HL-60 (cell line): ENCODE results near the gene PLCE1.

Experiments used
- DNase-seq, 2 experiments: peaks; one replicate each; pipeline ENCODE4 v3.0.0-alpha.2; 2010 to 2020; ENCODE audit warnings: low read depth in 1 of 2, low spot score in 1 of 2
- H3K27ac ChIP-seq: fragments of 250-450 bp; sonication (Bioruptor Pico); replicated peaks from 2 replicates; pipeline ENCODE4 v1.5.1; 2020; ENCODE audit warnings: mild to moderate bottlenecking, moderate library complexity
- H3K27me3 ChIP-seq: fragments of 250-450 bp; sonication (Bioruptor Pico); 2 replicates; pipeline ENCODE4 v1.5.1; 2021; ENCODE audit warnings: mild to moderate bottlenecking, moderate library complexity; ENCODE audit not compliant: insufficient read depth, poor library complexity, severe bottlenecking
- H3K4me3 ChIP-seq: replicated peaks from 2 replicates; pipeline ENCODE4 v1.5.1; 2011; ENCODE audit warnings: mild to moderate bottlenecking, control low read depth, low read length; ENCODE audit not compliant: insufficient read depth
- GABPA ChIP-seq: IDR thresholded peaks from 2 replicates; pipeline ENCODE4 v1.6.1; 2012; ENCODE audit warnings: low read depth
- POLR2AphosphoS5 ChIP-seq: IDR thresholded peaks from 2 replicates; pipeline ENCODE4 v1.6.1; 2012; ENCODE audit warnings: low read depth
- SPI1 ChIP-seq: IDR thresholded peaks from 2 replicates; pipeline ENCODE4 v1.6.1; 2012; ENCODE audit warnings: low read depth, mild to moderate bottlenecking, borderline replicate concordance
- TF ChIP-seq, protein P1 (sequence below): IDR thresholded peaks from 2 replicates; pipeline ENCODE4 v1.6.1; 2012; ENCODE audit warnings: low read depth; ENCODE audit not compliant: insufficient replicate concordance
- TF ChIP-seq, protein P2 (sequence below): IDR thresholded peaks from one replicate; pipeline ENCODE4 v1.5.1; 2011; ENCODE audit warnings: low read length, control low read depth, inconsistent platforms; ENCODE audit not compliant: insufficient read depth

Gene PLCE1

DNA sequence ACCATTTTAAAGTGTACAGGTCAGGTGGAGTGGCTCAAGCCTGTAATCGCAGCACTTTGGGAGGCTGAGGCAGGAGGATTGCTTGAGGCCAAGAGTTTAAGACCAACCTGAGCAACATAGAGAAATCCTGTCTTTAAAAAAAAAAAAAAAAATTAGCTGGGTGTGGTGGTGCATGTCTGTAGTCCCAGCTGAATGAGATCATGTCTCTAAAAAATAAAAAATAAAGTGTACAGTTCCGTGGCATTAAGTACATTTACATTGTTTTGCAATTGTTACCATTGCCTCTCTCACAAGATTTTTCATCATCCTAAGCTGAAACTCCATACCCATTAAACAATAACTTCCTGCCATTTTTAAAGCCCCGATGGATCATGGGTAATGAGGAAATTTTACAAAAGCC, 20.6 kb downstream of the PLCE1 start:
- no peak for DNase-seq
- TF ChIP-seq GABPA: no peak
- no peak for TF ChIP-seq POLR2AphosphoS5
- no peak overlapping the region for H3K4me3 ChIP-seq
- H3K27ac ChIP-seq: no peak overlapping the region
- no peaks in the 10 kb centered on the region for H3K27me3 ChIP-seq

DNA sequence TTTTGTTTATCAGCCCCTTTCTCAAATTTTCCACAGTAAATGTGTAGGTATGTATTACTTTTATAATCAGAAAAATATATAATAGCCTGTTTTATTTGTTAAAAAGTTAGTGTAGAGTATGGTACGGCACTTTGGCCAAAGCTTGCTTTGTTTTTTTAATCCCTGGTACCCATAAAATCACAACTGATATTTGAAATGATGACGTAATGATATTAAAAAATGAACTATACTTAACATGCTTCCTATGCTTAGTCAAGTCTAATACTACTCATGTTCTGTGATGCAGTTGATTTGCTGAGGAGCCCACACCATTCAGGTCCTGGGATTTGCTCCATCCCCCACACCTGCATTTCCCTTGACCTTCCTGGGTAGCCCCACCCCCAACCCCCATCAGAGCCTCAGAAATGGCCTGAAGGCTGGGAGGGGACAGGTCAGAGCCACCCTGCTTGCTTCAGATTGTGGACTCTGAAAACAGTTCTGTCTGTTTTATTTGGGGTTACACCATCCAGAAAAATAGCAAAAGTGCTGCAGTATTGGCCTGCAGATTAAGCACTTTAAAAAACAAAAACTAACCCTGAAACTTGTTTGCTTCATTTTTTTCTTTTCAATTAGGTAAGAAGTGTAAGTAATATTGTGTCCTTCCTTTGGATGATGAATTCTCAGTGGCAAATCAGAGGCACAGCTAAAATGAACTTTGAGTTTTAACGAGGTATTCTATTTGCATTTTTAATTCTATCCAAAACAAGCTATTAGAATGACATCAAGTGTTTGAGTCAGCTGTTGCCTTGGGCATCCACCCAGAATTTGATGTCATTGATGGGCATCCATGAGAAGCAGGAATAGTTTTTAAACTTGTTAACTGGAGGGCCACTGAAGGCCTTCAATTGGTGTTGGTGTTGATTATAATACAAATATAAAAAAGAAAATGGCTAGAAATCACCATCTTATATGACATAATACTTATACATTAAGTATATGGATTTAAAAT, 23.3 kb downstream of the PLCE1 start:
- no peaks in the 10 kb centered on the region for H3K27me3 ChIP-seq
- TF ChIP-seq POLR2AphosphoS5 (no peak), GABPA (no peak), SPI1 (no peak)
- TF ChIP-seq, protein P1, sequence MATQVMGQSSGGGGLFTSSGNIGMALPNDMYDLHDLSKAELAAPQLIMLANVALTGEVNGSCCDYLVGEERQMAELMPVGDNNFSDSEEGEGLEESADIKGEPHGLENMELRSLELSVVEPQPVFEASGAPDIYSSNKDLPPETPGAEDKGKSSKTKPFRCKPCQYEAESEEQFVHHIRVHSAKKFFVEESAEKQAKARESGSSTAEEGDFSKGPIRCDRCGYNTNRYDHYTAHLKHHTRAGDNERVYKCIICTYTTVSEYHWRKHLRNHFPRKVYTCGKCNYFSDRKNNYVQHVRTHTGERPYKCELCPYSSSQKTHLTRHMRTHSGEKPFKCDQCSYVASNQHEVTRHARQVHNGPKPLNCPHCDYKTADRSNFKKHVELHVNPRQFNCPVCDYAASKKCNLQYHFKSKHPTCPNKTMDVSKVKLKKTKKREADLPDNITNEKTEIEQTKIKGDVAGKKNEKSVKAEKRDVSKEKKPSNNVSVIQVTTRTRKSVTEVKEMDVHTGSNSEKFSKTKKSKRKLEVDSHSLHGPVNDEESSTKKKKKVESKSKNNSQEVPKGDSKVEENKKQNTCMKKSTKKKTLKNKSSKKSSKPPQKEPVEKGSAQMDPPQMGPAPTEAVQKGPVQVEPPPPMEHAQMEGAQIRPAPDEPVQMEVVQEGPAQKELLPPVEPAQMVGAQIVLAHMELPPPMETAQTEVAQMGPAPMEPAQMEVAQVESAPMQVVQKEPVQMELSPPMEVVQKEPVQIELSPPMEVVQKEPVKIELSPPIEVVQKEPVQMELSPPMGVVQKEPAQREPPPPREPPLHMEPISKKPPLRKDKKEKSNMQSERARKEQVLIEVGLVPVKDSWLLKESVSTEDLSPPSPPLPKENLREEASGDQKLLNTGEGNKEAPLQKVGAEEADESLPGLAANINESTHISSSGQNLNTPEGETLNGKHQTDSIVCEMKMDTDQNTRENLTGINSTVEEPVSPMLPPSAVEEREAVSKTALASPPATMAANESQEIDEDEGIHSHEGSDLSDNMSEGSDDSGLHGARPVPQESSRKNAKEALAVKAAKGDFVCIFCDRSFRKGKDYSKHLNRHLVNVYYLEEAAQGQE: no peak
- TF ChIP-seq, protein P2, sequence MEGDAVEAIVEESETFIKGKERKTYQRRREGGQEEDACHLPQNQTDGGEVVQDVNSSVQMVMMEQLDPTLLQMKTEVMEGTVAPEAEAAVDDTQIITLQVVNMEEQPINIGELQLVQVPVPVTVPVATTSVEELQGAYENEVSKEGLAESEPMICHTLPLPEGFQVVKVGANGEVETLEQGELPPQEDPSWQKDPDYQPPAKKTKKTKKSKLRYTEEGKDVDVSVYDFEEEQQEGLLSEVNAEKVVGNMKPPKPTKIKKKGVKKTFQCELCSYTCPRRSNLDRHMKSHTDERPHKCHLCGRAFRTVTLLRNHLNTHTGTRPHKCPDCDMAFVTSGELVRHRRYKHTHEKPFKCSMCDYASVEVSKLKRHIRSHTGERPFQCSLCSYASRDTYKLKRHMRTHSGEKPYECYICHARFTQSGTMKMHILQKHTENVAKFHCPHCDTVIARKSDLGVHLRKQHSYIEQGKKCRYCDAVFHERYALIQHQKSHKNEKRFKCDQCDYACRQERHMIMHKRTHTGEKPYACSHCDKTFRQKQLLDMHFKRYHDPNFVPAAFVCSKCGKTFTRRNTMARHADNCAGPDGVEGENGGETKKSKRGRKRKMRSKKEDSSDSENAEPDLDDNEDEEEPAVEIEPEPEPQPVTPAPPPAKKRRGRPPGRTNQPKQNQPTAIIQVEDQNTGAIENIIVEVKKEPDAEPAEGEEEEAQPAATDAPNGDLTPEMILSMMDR: no peak
- H3K27ac ChIP-seq: no peak overlapping the region
- no peak overlapping the region for H3K4me3 ChIP-seq
- no peak for DNase-seq

DNA sequence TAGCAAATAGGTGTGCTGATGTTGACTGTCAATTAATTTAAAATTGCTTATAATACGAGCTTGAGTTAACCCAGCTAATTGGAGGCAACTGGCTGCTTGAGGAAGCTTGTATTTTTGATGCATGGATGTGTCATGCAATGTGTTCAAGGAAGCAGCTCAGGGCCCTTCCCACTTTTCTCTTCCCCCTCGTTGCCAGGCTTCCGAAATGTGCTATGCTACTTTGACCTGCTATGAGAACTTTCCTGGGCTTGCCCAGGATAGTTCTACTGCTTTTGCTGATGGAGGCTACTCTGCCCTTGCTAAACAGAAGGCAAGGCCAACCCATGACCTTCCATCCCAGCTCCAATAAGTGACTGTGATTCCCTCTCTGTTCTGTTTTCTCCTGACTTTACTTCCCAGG, 24.4 kb downstream of the PLCE1 start:
- Histone ChIP-seq H3K27ac (no peak overlapping the region), H3K27me3 (no peaks in the 10 kb centered on the region), H3K4me3 (no peak overlapping the region)
- TF ChIP-seq GABPA (no peak), SPI1 (no peak)
- TF ChIP-seq, protein P2: no peak
- DNase-seq: no peak

DNA sequence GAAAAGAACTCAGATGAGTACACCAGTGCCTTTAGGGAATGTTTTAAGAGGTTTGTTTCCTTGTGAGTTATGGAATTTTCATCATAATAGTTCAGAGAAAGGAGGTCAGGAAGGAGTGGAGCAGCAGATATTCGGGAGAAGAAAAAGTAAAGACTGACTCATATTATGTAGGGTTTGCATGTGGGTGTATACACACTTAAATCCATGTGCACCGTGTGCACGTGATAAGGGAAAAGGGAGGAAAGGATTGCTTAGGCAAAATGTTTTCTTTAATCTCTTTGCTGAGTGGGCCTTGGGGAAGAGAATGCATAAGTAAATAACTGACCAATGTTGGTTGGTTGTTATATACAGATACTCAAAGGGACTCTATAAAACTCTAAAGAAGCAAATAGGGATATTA, 30.2 kb downstream of the PLCE1 start:
- no peak overlapping the region for H3K4me3 ChIP-seq
- no peak overlapping the region for H3K27ac ChIP-seq
- DNase-seq: no peak
- H3K27me3 ChIP-seq: no peaks in the 10 kb centered on the region
- TF ChIP-seq GABPA: no peak
- TF ChIP-seq, protein P1: no peak
- TF ChIP-seq, protein P2: no peak
- no peak for TF ChIP-seq POLR2AphosphoS5
- no peak for TF ChIP-seq SPI1
